Esophagus muscularis mucosa (tissue), 4 donors: ENCODE results near the gene TRAF3IP3. TPM values are rescaled to one million over a fixed set of nuclear protein-coding genes. Genes with fewer than 3 reads are reported as not detected.

Source experiments
- DNase-seq: peaks from one replicate; pipeline ENCODE4 v3.0.0-alpha.2; 2017; ENCODE audit errors: extremely low spot score
- H3K27ac ChIP-seq, 4 donors: fragments of 200-600 bp; sonication (generic); replicated peaks in 1 of 4; 1 replicate in 3 of 4; 2 replicates in 1 of 4; pipeline ENCODE4 v1.5.1; 2016 to 2019; ENCODE audit warnings: mild to moderate bottlenecking in 1 of 4
- H3K27me3 ChIP-seq, 4 donors: fragments of 200-600 bp; sonication (generic); one replicate each; pipeline versions ENCODE4 v1.5.1 to v1.6.0; 2016 to 2019
- H3K36me3 ChIP-seq, 4 donors: fragments of 200-600 bp; sonication (generic); one replicate each; pipeline ENCODE4 v1.5.1; 2016 to 2019
- H3K4me1 ChIP-seq, 4 donors: fragments of 200-600 bp; sonication (generic); one replicate each; pipeline ENCODE4 v1.5.1; 2016 to 2019
- H3K4me3 ChIP-seq, 4 donors: fragments of 200-600 bp; sonication (generic); 1 replicate in 2 of 4; 2 replicates in 2 of 4; pipeline ENCODE4 v1.5.1; 2016 to 2019; ENCODE audit warnings: mild to moderate bottlenecking in 4 of 4, moderate library complexity in 1 of 4
- H3K9me3 ChIP-seq, 4 donors: fragments of 200-600 bp; sonication (generic); 1 replicate in 3 of 4; 2 replicates in 1 of 4; pipeline ENCODE4 v1.5.1; 2016 to 2019
- EP300 ChIP-seq: sonication (generic); formaldehyde crosslinking; IDR thresholded peaks from one replicate; pipeline ENCODE4 v1.6.1; 2017; ENCODE audit warnings: antibody characterized with exemption
- POLR2A ChIP-seq: fragments of 450-650 bp; IDR thresholded peaks from one replicate; pipeline ENCODE4 v1.6.1; 2017; ENCODE audit warnings: antibody characterized with exemption, moderate library complexity, mild to moderate bottlenecking, low read depth
- POLR2AphosphoS5 ChIP-seq, 2 donors: sonication (generic); formaldehyde crosslinking; IDR thresholded peaks; one replicate each; pipeline ENCODE4 v1.6.1; 2017; ENCODE audit warnings: antibody characterized with exemption in 2 of 2
- WGBS: methylation state at CpG from one replicate; pipeline ENCODE4 v1.1.5; 2018; 5-methylcytosine and 5-hydroxymethylcytosine counted together
- intact Hi-C: fragments of 100-400 bp; cut with DNase I; formaldehyde crosslinking; loops from one replicate; pipeline ENCODE4 v1.15.1; 2023
- total RNA-seq, 4 donors: library from RNA; depleted of rRNA; stranded (reverse); fragments of >200 nt; gene quantifications; one replicate each; pipeline versions ENCODE4 v1.1.0 to v1.2.1, GENCODE V29; 2016
- TF ChIP-seq, protein P1 (sequence below), 3 experiments: fragments of 200-600 bp in 2 of 3; fragments of 450-650 bp in 1 of 3; sonication (generic) in 2 of 3; IDR thresholded peaks; one replicate each; pipeline ENCODE4 v1.5.1; 2017 to 2019; ENCODE audit warnings: antibody characterized with exemption in 3 of 3, mild to moderate bottlenecking in 2 of 3, moderate library complexity in 1 of 3

Gene TRAF3IP3
- total RNA-seq, 4 donors from 2014 or later, result 1.0 to 4.3 (median 2.8) TPM

DNA sequence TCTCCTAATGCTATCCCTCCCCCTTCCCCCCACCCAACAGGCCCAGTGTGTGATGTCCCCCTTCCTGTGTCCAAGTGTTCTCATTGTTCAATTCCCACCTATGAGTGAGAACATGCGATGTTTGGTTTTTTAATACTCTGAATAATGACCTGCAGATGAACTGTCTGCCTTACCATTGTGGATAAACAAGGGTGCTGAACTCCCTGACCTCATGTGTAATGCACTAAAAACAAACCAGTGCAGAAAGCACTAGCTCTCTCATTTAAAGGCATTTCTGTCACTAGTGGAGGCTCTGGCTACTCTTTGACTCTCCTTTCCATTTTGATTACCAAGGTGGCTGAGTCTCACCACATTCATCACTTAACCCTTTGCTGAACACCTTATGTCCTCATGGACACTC is 23.1 kb upstream of the TRAF3IP3 start:
- Histone ChIP-seq H3K27ac (no peak overlapping the region), H3K27me3 (no peaks in the 10 kb centered on the region), H3K36me3 (no peaks in the 10 kb centered on the region), H3K9me3 (no peaks in the 10 kb centered on the region), H3K4me1 (peaks cover 3 to 17% (median 11%) of the 10 kb centered on the region in 4 donors), H3K4me3 (no peak overlapping the region)
- intact Hi-C loops, result no loop called here
- 50% methylated on average over 1 of the region's 1 CpG for WGBS
- DNase-seq, result no peak
- no peak for TF ChIP-seq POLR2A
- no peak for TF ChIP-seq EP300
- TF ChIP-seq POLR2AphosphoS5 (IDR thresholded peaks at IDR 0.05), result no peak
- TF ChIP-seq, protein P1, sequence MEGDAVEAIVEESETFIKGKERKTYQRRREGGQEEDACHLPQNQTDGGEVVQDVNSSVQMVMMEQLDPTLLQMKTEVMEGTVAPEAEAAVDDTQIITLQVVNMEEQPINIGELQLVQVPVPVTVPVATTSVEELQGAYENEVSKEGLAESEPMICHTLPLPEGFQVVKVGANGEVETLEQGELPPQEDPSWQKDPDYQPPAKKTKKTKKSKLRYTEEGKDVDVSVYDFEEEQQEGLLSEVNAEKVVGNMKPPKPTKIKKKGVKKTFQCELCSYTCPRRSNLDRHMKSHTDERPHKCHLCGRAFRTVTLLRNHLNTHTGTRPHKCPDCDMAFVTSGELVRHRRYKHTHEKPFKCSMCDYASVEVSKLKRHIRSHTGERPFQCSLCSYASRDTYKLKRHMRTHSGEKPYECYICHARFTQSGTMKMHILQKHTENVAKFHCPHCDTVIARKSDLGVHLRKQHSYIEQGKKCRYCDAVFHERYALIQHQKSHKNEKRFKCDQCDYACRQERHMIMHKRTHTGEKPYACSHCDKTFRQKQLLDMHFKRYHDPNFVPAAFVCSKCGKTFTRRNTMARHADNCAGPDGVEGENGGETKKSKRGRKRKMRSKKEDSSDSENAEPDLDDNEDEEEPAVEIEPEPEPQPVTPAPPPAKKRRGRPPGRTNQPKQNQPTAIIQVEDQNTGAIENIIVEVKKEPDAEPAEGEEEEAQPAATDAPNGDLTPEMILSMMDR (IDR thresholded peaks at IDR 0.05), result no peak

DNA sequence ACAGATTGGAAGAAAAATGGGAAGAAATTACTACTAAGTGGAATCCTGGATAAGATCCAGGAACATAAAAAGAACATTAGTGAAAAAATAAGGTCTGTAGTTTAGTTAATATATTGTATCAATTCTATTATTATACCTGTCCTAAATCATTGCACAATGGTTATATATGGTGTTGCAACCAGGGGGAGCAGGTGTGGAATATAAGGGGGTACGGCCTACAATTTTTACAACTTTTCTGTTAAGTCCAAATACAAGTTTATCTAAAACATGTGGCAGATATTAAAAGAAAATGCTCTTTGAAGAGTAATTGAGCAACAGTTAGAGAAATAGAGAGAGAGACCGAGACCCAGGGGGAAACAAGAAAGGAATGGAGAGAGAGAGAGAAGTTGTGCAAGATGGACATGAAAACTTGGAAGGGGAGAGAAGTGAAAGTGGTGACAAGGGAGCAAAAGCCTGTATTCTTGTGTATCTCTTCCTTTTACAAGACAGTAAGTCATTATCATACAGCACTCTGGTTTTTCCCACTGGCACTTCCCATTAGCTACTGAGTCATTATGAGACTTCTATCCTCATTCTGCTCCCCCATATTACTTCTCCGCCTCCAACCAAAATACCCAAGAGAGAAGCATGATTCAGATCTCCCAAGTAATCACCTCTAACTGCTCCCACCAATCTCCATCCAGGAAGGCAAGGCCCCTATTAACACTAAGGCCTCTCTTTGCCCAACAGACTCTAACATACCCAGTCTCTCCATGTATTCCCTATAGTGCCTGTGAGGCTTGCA is 22.3 kb upstream of the TRAF3IP3 start:
- Histone ChIP-seq H3K27ac (peak overlapping the region in 2 of 4 donors; percentile 17 to 42), H3K27me3 (no peaks in the 10 kb centered on the region), H3K4me1 (peaks cover 3 to 15% (median 11%) of the 10 kb centered on the region in 4 donors), H3K9me3 (no peaks in the 10 kb centered on the region), H3K4me3 (no peak overlapping the region), H3K36me3 (no peaks in the 10 kb centered on the region)
- WGBS, result 70% methylated on average over 3 of the region's 3 CpGs
- intact Hi-C loops, result no loop called here
- DNase-seq, result no peak
- TF ChIP-seq POLR2A (no peak), POLR2AphosphoS5 (IDR thresholded peaks at IDR 0.05) (peak in 1 of 2 donors; percentile 30), EP300 (no peak)
- TF ChIP-seq, protein P1 (IDR thresholded peaks at IDR 0.05), result no peak

DNA sequence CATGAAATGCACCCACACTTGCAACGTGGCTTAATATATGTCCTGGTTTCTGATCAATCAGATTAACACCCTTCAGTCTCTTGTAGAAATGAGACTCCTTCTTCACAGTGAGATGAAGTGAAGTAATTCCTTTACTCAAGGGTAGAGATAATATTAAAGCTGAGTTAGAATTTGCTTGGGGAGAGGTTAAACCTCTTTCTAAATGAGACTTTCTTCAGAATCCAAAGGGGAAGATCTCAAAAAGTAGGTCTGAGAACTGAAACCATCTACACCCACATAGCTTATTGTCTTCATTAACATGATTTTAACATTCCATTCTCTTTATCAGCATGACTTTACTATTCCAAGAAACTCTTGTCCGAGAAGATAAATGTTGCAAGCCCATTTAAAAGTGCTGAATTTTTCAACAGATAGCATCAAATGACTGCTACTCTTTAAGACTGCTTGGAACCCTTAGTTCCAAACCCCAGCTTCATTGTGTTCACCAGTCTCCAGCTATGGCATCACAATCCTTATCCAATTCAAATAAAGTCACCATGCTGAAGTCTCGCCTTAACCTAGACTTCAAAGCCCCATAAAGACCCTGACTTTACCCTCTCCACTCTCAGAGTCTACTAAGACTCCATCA is 19.2 kb upstream of the TRAF3IP3 start:
- H3K27me3 ChIP-seq, result no peaks in the 10 kb centered on the region
- TF ChIP-seq, protein P1 (IDR thresholded peaks at IDR 0.05), result no peak
- TF ChIP-seq POLR2A (no peak), EP300 (no peak), POLR2AphosphoS5 (IDR thresholded peaks at IDR 0.05) (no peak)
- peaks cover 4 to 15% (median 11%) of the 10 kb centered on the region in 4 donors for H3K4me1 ChIP-seq
- WGBS, result 82% methylated on average over 3 of the region's 3 CpGs
- no peaks in the 10 kb centered on the region for H3K9me3 ChIP-seq
- intact Hi-C loops, result no loop called here
- DNase-seq, result no peak
- no peak overlapping the region for H3K27ac ChIP-seq
- no peaks in the 10 kb centered on the region for H3K36me3 ChIP-seq
- H3K4me3 ChIP-seq, result no peak overlapping the region

DNA sequence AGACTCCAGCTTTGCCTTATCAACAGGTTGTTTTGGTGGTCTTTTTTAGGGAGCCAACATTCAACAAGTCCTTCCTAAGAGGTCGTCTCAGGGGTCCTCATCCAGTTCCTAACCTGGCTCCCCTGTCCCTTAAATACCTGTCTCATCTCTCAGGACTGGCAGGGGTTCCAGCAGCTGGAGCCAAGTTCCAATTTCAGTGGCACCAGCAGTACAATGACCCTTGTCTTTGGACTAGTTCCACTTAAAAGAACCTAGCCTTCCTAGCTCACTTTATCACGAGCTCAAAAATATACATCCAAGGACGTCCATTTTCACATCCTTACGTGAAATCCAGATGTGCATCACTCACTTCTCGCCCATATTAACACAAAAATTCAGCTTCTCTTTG is 18.7 kb upstream of the TRAF3IP3 start:
- Histone ChIP-seq H3K4me3 (no peak overlapping the region), H3K27ac (no peak overlapping the region), H3K27me3 (no peaks in the 10 kb centered on the region), H3K9me3 (no peaks in the 10 kb centered on the region), H3K4me1 (peaks cover 8 to 20% (median 15%) of the 10 kb centered on the region in 4 donors), H3K36me3 (no peaks in the 10 kb centered on the region)
- intact Hi-C loops, result no loop called here
- TF ChIP-seq EP300 (no peak), POLR2AphosphoS5 (IDR thresholded peaks at IDR 0.05) (no peak), POLR2A (no peak)
- TF ChIP-seq, protein P1 (IDR thresholded peaks at IDR 0.05), result no peak
- DNase-seq, result no peak
- 89% methylated on average over 5 of the region's 5 CpGs for WGBS
